HepG2 (cell line): ENCODE results near the gene EPHA6.

Source experiments
- CEBPB ChIP-seq: IDR thresholded peaks from 2 replicates; pipeline ENCODE4 v1.6.1; 2011; ENCODE audit warnings: low read depth, low read length, improper control_type of control experiment, borderline replicate concordance
- EHMT2 ChIP-seq: fragments of 200-600 bp; sonication (generic); IDR thresholded peaks from 2 replicates; pipeline ENCODE4 v1.7.0; 2017; ENCODE audit warnings: antibody characterized with exemption, low read depth, low read length, borderline replicate concordance
- EZH2 ChIP-seq: conservative IDR thresholded peaks from 2 replicates; pipeline ENCODE4 v1.6.1; 2012; ENCODE audit warnings: mild to moderate bottlenecking, low read depth, low read length, moderate library complexity
- FOXM1 ChIP-seq: sonication (generic); formaldehyde crosslinking; IDR thresholded peaks from 2 replicates; pipeline ENCODE4 v1.5.0; 2020; ENCODE audit warnings: missing genetic modification reagents
- GABPA ChIP-seq, 2 experiments: IDR thresholded peaks; 2 replicates each; pipeline ENCODE4 v1.6.1; 2011 to 2016; ENCODE audit warnings: low read depth in 2 of 2, low read length in 1 of 2, missing biosample characterization in 1 of 2, missing genetic modification characterization in 1 of 2
- HOXD1 ChIP-seq: sonication (generic); formaldehyde crosslinking; IDR thresholded peaks from 2 replicates; pipeline ENCODE4 v1.5.0; 2020; ENCODE audit warnings: missing genetic modification reagents
- JUND ChIP-seq: sonication (generic); formaldehyde crosslinking; IDR thresholded peaks from 2 replicates; pipeline ENCODE4 v1.8.0; 2022; ENCODE audit warnings: mild to moderate bottlenecking, missing genetic modification reagents
- MYC ChIP-seq: sonication (generic); formaldehyde crosslinking; IDR thresholded peaks from 2 replicates; pipeline ENCODE4 v1.9.0; 2021; ENCODE audit warnings: missing genetic modification reagents, borderline replicate concordance
- SIN3A ChIP-seq: IDR thresholded peaks from 2 replicates; pipeline ENCODE4 v1.6.1; 2011; ENCODE audit warnings: low read depth, mild to moderate bottlenecking, control low read depth, low read length, borderline replicate concordance
- ZNF224 ChIP-seq: sonication (generic); formaldehyde crosslinking; IDR thresholded peaks from 2 replicates; pipeline ENCODE4 v1.5.0; 2020; ENCODE audit warnings: mild to moderate bottlenecking, missing genetic modification reagents
- TF ChIP-seq, protein P1 (sequence below): sonication (generic); formaldehyde crosslinking; IDR thresholded peaks from 2 replicates; pipeline ENCODE4 v1.5.0; 2020; ENCODE audit warnings: mild to moderate bottlenecking, missing genetic modification reagents, moderate library complexity
- TF ChIP-seq, protein P2 (sequence below): sonication (generic); formaldehyde crosslinking; IDR thresholded peaks from 2 replicates; pipeline ENCODE4 v1.4.0; 2020; ENCODE audit warnings: missing genetic modification reagents
- TF ChIP-seq, protein P3 (sequence below): sonication (generic); formaldehyde crosslinking; IDR thresholded peaks from 2 replicates; pipeline ENCODE4 v1.9.0; 2021; ENCODE audit warnings: missing genetic modification reagents, mild to moderate bottlenecking, borderline replicate concordance
- TF ChIP-seq, protein P4 (sequence below): sonication (generic); formaldehyde crosslinking; IDR thresholded peaks from 2 replicates; pipeline ENCODE4 v1.8.0; 2022; ENCODE audit warnings: mild to moderate bottlenecking, missing genetic modification reagents; ENCODE audit not compliant: insufficient replicate concordance

GRCh38 chr3:97665896-97666295 is 851.5 kb downstream of the EPHA6 start:
- TF ChIP-seq GABPA (IDR thresholded peaks at IDR 0.05; ENCODE audit: low read depth, low read length): no peak
- no peak for TF ChIP-seq GABPA (CRISPR knock-in tag; IDR thresholded peaks at IDR 0.05; ENCODE audit: low read depth)
- TF ChIP-seq, protein P1, sequence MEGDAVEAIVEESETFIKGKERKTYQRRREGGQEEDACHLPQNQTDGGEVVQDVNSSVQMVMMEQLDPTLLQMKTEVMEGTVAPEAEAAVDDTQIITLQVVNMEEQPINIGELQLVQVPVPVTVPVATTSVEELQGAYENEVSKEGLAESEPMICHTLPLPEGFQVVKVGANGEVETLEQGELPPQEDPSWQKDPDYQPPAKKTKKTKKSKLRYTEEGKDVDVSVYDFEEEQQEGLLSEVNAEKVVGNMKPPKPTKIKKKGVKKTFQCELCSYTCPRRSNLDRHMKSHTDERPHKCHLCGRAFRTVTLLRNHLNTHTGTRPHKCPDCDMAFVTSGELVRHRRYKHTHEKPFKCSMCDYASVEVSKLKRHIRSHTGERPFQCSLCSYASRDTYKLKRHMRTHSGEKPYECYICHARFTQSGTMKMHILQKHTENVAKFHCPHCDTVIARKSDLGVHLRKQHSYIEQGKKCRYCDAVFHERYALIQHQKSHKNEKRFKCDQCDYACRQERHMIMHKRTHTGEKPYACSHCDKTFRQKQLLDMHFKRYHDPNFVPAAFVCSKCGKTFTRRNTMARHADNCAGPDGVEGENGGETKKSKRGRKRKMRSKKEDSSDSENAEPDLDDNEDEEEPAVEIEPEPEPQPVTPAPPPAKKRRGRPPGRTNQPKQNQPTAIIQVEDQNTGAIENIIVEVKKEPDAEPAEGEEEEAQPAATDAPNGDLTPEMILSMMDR (CRISPR knock-in tag): no peak
- TF ChIP-seq EZH2: no peak
- TF ChIP-seq, protein P2, sequence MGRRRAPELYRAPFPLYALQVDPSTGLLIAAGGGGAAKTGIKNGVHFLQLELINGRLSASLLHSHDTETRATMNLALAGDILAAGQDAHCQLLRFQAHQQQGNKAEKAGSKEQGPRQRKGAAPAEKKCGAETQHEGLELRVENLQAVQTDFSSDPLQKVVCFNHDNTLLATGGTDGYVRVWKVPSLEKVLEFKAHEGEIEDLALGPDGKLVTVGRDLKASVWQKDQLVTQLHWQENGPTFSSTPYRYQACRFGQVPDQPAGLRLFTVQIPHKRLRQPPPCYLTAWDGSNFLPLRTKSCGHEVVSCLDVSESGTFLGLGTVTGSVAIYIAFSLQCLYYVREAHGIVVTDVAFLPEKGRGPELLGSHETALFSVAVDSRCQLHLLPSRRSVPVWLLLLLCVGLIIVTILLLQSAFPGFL (CRISPR knock-in tag): no peak
- TF ChIP-seq MYC (CRISPR knock-in tag): no peak
- no peak for TF ChIP-seq FOXM1 (CRISPR knock-in tag)
- TF ChIP-seq JUND (CRISPR knock-in tag): no peak
- no peak for TF ChIP-seq EHMT2
- TF ChIP-seq HOXD1 (CRISPR knock-in tag): no peak
- TF ChIP-seq, protein P3, sequence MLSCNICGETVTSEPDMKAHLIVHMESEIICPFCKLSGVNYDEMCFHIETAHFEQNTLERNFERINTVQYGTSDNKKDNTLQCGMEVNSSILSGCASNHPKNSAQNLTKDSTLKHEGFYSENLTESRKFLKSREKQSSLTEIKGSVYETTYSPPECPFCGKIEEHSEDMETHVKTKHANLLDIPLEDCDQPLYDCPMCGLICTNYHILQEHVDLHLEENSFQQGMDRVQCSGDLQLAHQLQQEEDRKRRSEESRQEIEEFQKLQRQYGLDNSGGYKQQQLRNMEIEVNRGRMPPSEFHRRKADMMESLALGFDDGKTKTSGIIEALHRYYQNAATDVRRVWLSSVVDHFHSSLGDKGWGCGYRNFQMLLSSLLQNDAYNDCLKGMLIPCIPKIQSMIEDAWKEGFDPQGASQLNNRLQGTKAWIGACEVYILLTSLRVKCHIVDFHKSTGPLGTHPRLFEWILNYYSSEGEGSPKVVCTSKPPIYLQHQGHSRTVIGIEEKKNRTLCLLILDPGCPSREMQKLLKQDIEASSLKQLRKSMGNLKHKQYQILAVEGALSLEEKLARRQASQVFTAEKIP (CRISPR knock-in tag): no peak
- TF ChIP-seq, protein P4, sequence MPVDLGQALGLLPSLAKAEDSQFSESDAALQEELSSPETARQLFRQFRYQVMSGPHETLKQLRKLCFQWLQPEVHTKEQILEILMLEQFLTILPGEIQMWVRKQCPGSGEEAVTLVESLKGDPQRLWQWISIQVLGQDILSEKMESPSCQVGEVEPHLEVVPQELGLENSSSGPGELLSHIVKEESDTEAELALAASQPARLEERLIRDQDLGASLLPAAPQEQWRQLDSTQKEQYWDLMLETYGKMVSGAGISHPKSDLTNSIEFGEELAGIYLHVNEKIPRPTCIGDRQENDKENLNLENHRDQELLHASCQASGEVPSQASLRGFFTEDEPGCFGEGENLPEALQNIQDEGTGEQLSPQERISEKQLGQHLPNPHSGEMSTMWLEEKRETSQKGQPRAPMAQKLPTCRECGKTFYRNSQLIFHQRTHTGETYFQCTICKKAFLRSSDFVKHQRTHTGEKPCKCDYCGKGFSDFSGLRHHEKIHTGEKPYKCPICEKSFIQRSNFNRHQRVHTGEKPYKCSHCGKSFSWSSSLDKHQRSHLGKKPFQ: no peak
- no peak for TF ChIP-seq ZNF224 (CRISPR knock-in tag)
- TF ChIP-seq CEBPB: no peak
- no peak for TF ChIP-seq SIN3A
